ENCODE measurements around the gene NRBP1.
A peak's percentile ranks its signal among the peaks of the same experiment; 100 is the strongest.

The NRBP1 gene

DNA sequence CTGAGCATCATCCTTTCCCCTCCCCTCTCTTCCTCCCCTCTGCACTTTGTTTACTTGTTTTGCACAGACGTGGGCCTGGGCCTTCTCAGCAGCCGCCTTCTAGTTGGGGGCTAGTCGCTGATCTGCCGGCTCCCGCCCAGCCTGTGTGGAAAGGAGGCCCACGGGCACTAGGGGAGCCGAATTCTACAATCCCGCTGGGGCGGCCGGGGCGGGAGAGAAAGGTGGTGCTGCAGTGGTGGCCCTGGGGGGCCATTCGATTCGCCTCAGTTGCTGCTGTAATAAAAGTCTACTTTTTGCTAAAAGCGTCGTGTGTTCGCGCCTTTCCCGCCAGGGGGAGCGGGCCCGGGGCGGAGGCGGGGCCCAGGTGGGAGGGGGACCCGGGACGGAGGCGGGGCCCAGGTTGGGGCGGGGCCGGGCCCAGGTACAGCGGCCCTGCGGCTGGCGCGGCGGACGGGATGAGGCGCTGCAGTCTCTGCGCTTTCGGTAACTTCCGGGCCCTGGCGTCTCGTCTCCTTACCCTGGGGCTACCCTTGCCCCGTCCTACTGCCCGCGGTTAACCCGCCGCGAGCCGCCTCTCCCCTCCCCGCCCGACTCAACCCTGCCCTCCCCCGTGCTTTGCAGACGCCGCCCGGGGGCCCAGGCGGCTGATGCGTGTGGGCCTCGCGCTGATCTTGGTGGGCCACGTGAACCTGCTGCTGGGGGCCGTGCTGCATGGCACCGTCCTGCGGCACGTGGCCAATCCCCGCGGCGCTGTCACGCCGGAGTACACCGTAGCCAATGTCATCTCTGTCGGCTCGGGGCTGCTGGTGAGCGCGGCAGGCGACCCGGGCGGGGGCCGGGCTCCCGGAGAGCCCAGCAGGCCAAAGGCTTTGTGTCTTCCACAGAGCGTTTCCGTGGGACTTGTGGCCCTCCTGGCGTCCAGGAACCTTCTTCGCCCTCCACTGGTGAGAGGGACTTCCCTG lies 13.8 kb downstream of the NRBP1 start, which contains the start of gene KRTCAP3:
Gene KRTCAP3, plus strand, starts transcription at position 424 of the 962 bp plus-strand sequence. Its CDS starts 32 bp downstream, at position 456.
- H3K9ac ChIP-seq (ENCODE audit: low read depth, low read length), result peak within 1 kb of the TSS; percentile 80
- no peaks in the 10 kb centered on the region for H3K9me3 ChIP-seq (ENCODE audit: control insufficient read depth, insufficient read depth, low read length)
- peaks cover 4% of the 10 kb centered on the region for H3K36me3 ChIP-seq (ENCODE audit: insufficient read depth, low read length)
- H3K4me1 ChIP-seq (ENCODE audit: insufficient read depth, low read length), result peaks cover 4% of the 10 kb centered on the region; the same call in 1 of the 2 replicates

DNA sequence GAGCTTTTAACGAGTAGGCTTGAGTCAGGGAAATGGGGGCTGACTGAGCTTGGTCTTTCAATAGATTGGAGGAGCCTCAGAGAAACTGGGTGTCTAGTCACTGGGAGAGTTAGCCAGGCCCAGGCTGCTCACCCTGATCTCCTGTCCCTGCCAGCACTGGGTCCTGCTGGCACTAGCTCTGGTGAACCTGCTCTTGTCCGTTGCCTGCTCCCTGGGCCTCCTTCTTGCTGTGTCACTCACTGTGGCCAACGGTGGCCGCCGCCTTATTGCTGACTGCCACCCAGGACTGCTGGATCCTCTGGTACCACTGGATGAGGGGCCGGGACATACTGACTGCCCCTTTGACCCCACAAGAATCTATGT lies 14.5 kb downstream of the NRBP1 start:
- Histone ChIP-seq H3K9ac (ENCODE audit: low read depth, low read length) (peak overlapping the region; percentile 80), H3K36me3 (ENCODE audit: insufficient read depth, low read length) (peaks cover 3% of the 10 kb centered on the region; the same call in 1 of the 2 replicates), H3K4me1 (ENCODE audit: insufficient read depth, low read length) (peaks cover 4% of the 10 kb centered on the region; the same call in 1 of the 2 replicates), H3K9me3 (ENCODE audit: control insufficient read depth, insufficient read depth, low read length) (no peaks in the 10 kb centered on the region)

DNA sequence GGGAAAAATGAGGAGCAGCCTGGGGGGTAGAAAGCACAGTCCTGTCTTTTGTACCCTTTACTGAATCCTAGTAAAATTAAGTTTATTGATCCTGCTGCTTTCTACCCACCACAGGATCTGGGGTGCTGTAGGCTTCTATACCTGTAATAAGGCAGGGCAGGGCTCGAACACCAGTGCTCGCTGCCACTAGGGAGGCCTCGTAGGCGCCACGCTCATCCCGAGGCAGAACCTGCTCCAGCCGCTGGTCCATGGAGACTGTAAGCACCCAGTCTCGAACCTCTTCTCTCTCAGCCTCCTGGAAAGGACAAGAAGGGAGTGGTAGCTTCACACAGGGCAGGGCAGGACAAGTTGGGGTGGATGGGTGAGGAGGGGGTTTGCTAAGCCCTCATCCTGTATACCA lies 16.7 kb downstream of the NRBP1 start:
- peaks cover 5% of the 10 kb centered on the region for H3K36me3 ChIP-seq (ENCODE audit: insufficient read depth, low read length)
- H3K9ac ChIP-seq (ENCODE audit: low read depth, low read length), result no peak overlapping the region
- H3K9me3 ChIP-seq (ENCODE audit: control insufficient read depth, insufficient read depth, low read length), result no peaks in the 10 kb centered on the region
- H3K4me1 ChIP-seq (ENCODE audit: insufficient read depth, low read length), result peaks cover 4% of the 10 kb centered on the region; the same call in 1 of the 2 replicates

DNA sequence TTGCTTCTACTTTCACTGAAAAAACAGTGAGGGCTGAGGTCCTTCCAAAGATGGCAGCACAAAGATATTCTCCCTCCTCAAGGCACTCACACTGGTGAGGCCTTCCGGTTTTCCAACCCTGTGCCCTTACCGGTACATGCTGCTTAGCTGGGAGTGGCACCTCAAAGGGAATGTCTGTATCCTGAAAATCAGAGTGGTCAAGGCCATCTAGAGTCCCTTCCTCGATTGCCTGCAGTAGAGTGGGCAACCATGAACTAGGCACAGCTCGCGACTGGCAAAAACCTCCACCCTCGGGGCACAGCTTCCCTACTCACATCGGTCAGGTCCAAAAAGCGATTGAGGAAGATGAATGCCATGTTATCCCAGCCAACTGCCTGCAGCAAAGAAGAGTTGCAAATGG lies 17.2 kb downstream of the NRBP1 start:
- H3K36me3 ChIP-seq (ENCODE audit: insufficient read depth, low read length), result peaks cover 5% of the 10 kb centered on the region
- H3K4me1 ChIP-seq (ENCODE audit: insufficient read depth, low read length), result peaks cover 4% of the 10 kb centered on the region; the same call in 1 of the 2 replicates
- H3K9me3 ChIP-seq (ENCODE audit: control insufficient read depth, insufficient read depth, low read length), result no peaks in the 10 kb centered on the region
- no peak overlapping the region for H3K9ac ChIP-seq (ENCODE audit: low read depth, low read length)

DNA sequence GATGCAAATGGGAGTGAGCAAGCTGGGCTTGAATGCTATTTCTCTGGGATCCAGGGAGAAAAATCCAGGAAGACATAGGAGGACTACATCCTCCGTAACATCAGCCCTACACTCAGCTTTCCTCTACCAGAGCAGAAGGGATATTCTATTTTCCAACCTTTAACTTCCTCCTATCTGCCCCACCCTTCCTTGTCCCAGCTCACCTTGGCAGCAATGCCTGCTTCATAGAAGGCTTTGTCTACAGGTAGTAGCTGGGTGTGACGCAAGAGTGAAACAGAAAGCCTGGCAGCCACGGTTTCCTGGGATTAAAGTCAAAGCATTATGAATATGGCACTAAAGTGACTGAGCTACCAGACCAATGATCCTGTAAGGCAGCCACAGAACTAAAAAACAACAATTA lies 17.6 kb downstream of the NRBP1 start:
- Histone ChIP-seq H3K9me3 (ENCODE audit: control insufficient read depth, insufficient read depth, low read length) (no peaks in the 10 kb centered on the region), H3K36me3 (ENCODE audit: insufficient read depth, low read length) (peaks cover 5% of the 10 kb centered on the region), H3K9ac (ENCODE audit: low read depth, low read length) (no peak overlapping the region), H3K4me1 (ENCODE audit: insufficient read depth, low read length) (peaks cover 4% of the 10 kb centered on the region; the same call in 1 of the 2 replicates)

DNA sequence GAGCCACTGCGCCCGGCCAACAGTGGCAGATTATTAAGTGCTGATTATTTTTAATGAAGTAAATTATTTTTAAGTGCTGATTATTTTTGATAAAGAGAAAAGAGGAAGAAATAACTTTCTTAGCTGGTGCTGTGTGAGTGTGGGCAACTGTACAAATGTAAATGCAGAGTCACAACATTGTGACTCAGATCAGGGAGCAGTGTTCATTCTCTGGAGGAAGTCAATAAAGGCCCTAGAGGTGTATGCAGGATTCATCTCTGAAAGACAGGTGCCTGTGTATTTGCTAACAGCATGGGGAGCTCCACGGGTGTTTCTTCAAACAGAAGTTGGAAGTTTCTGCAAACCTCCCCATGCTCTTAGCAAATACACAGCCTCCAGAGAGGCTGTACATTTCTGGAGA lies 19.9 kb downstream of the NRBP1 start:
- no peaks in the 10 kb centered on the region for H3K4me1 ChIP-seq (ENCODE audit: insufficient read depth, low read length)
- H3K9ac ChIP-seq (ENCODE audit: low read depth, low read length), result no peak overlapping the region
- no peaks in the 10 kb centered on the region for H3K9me3 ChIP-seq (ENCODE audit: control insufficient read depth, insufficient read depth, low read length)
- peaks cover 5% of the 10 kb centered on the region for H3K36me3 ChIP-seq (ENCODE audit: insufficient read depth, low read length)

DNA sequence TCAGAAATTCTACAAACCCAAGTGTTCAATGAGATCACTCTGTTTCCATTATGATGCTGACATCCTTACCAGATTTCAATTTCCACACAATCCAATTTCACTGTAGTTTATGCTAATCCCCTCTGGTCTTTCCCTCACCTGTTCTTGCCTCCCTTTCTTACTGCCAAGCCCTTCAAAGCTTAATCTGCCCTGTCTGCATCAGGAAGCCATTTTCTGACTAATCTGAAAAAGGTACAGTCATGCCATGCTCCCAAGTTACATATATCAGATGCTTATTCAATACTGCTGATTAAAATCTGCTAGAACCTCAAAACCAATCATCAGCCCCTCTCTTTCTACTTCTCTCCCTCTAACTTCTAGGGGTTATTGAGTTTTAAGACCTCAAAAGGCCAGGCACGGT lies 22.7 kb downstream of the NRBP1 start:
- Histone ChIP-seq H3K9me3 (ENCODE audit: control insufficient read depth, insufficient read depth, low read length) (no peaks in the 10 kb centered on the region), H3K36me3 (ENCODE audit: insufficient read depth, low read length) (peaks cover 9% of the 10 kb centered on the region), H3K4me1 (ENCODE audit: insufficient read depth, low read length) (no peaks in the 10 kb centered on the region), H3K9ac (ENCODE audit: low read depth, low read length) (no peak overlapping the region)

DNA sequence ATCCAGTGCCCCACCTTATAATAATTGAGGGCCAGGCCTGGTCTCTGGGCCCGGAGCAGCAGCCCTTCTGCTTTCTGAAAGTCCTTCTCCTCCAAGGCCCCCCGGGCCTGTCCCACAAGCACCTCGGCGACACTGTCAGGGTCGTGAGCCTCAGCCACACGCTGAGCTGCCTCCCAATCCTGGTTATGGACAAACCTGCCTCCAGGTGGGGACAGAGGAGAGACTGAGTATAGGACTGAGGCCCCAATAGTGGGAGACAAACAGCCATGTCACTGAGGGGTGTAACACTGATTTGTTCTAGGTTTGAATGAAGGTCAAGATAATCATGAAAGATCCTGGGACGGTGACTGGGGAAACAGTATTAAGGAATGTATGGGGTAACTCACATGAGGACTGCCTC lies 25.5 kb downstream of the NRBP1 start:
- H3K36me3 ChIP-seq (ENCODE audit: insufficient read depth, low read length), result peaks cover 10% of the 10 kb centered on the region
- H3K9ac ChIP-seq (ENCODE audit: low read depth, low read length), result no peak overlapping the region
- no peaks in the 10 kb centered on the region for H3K9me3 ChIP-seq (ENCODE audit: control insufficient read depth, insufficient read depth, low read length)
- no peaks in the 10 kb centered on the region for H3K4me1 ChIP-seq (ENCODE audit: insufficient read depth, low read length)

DNA sequence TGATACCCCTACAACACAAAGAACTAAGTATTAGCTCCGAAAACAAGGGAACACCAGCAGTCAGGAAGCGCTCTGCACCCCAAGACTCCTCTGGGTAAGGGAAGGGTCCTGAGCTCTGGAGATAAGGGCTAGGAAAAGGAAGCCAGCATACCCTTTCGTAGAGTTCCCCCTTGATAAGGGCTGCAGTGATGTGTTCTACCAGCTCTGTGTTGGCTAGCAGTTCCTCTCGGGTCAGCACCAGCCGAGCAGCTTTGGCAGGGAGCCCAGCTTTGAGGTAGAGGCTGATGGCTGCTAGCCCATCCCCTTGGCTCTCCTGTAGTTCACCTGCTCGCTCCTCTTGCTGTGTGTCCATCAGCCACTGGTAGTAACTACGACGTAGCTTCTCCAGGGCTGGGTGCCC lies 32.7 kb downstream of the NRBP1 start:
- H3K36me3 ChIP-seq (ENCODE audit: insufficient read depth, low read length), result peaks cover 5% of the 10 kb centered on the region
- no peaks in the 10 kb centered on the region for H3K9me3 ChIP-seq (ENCODE audit: control insufficient read depth, insufficient read depth, low read length)
- peaks cover 10% of the 10 kb centered on the region; the same call in 1 of the 2 replicates for H3K4me1 ChIP-seq (ENCODE audit: insufficient read depth, low read length)
- no peak overlapping the region; the same call in 1 of the 2 replicates for H3K9ac ChIP-seq (ENCODE audit: low read depth, low read length)

DNA sequence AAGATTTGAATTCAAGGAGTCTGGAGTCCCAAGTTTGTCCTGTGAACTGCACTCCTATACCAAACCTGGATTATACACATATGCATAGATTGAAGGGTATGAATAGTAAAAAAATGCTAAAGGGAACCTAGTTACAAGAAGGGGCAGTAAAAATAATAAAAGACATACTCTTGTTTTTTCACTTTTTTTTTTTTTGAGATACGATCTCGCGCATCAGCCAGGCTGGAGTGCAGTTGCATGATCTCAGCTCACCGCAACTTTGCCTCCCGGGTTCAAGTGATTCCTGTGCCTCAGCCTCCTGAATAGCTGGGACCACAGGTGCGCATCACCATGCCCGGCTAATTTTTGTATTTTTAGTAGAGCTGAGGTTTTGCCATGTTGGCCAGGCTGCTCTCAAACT lies 36.0 kb downstream of the NRBP1 start:
- H3K9me3 ChIP-seq (ENCODE audit: control insufficient read depth, insufficient read depth, low read length), result no peaks in the 10 kb centered on the region
- peaks cover 8% of the 10 kb centered on the region; the same call in 1 of the 2 replicates for H3K4me1 ChIP-seq (ENCODE audit: insufficient read depth, low read length)
- no peak overlapping the region for H3K9ac ChIP-seq (ENCODE audit: low read depth, low read length)
- H3K36me3 ChIP-seq (ENCODE audit: insufficient read depth, low read length), result no peaks in the 10 kb centered on the region; the same call in none of the 2 replicates

DNA sequence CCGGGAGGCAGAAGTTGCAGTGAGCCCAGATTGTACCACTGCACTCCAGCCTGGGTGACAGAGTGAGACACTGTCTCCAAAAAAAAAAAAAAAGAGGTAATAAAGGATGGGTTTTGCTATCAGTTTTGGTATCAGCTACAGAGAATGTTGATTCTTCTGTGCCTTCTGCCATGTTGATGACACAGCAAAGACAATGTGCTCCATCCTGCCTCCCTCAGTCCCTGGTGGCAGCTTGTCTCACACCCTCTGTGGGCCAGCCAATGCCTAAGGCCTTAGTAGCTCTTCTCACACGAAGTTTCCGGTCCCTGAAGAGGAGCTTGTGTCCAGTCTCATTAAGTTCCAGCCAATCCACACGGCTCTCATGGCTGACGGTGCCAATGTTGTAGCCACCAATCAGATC lies 43.5 kb downstream of the NRBP1 start:
- Histone ChIP-seq H3K9me3 (ENCODE audit: control insufficient read depth, insufficient read depth, low read length) (no peaks in the 10 kb centered on the region), H3K9ac (ENCODE audit: low read depth, low read length) (no peak overlapping the region), H3K4me1 (ENCODE audit: insufficient read depth, low read length) (no peaks in the 10 kb centered on the region), H3K36me3 (ENCODE audit: insufficient read depth, low read length) (no peaks in the 10 kb centered on the region; the same call in 1 of the 2 replicates)

DNA sequence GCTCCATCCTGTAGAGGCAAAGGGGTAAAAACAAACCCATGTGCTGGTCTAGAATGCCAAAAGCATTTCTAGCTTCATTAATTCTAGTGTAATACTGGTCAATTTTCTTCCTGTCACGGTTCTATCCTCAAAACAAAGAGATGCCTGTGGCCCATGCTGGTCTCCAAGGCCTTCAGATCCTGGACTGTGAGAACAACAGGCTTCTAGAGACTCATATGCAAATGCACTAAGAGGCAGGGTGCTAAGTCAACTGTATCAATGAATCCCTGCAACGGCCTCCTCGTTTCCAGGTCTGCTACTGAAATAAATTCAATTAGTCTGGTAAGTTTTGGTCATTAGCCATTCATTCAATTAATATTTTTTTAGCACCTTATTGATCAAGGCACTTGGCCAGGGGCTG lies 57.1 kb downstream of the NRBP1 start:
- no peak overlapping the region for H3K9ac ChIP-seq (ENCODE audit: low read depth, low read length)
- no peaks in the 10 kb centered on the region for H3K9me3 ChIP-seq (ENCODE audit: control insufficient read depth, insufficient read depth, low read length)
- no peaks in the 10 kb centered on the region for H3K4me1 ChIP-seq (ENCODE audit: insufficient read depth, low read length)
- H3K36me3 ChIP-seq (ENCODE audit: insufficient read depth, low read length), result peaks cover 5% of the 10 kb centered on the region; the same call in 1 of the 2 replicates

DNA sequence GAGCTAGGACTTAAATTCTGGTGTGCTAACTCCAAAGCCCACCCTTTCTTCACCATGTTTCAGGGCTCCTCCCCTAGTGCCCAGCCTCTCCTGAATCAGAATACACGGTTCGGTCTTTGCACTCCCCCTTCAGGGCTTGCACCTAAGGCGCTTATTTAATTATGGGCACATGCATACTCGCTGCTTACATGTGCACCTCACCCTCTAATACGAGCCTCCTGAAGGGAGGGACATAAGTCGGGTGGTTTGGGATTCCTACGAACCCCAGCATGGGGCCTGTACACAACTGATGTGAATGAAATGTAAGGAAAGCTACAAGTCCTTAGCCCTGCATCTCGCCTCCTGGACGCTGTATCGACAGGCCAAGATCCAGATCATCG lies 60.7 kb downstream of the NRBP1 start:
- no peaks in the 10 kb centered on the region for H3K36me3 ChIP-seq (ENCODE audit: insufficient read depth, low read length)
- no peaks in the 10 kb centered on the region for H3K9me3 ChIP-seq (ENCODE audit: control insufficient read depth, insufficient read depth, low read length)
- no peaks in the 10 kb centered on the region for H3K4me1 ChIP-seq (ENCODE audit: insufficient read depth, low read length)
- H3K9ac ChIP-seq (ENCODE audit: low read depth, low read length), result peak overlapping the region; percentile 62; the same call in 1 of the 2 replicates

DNA sequence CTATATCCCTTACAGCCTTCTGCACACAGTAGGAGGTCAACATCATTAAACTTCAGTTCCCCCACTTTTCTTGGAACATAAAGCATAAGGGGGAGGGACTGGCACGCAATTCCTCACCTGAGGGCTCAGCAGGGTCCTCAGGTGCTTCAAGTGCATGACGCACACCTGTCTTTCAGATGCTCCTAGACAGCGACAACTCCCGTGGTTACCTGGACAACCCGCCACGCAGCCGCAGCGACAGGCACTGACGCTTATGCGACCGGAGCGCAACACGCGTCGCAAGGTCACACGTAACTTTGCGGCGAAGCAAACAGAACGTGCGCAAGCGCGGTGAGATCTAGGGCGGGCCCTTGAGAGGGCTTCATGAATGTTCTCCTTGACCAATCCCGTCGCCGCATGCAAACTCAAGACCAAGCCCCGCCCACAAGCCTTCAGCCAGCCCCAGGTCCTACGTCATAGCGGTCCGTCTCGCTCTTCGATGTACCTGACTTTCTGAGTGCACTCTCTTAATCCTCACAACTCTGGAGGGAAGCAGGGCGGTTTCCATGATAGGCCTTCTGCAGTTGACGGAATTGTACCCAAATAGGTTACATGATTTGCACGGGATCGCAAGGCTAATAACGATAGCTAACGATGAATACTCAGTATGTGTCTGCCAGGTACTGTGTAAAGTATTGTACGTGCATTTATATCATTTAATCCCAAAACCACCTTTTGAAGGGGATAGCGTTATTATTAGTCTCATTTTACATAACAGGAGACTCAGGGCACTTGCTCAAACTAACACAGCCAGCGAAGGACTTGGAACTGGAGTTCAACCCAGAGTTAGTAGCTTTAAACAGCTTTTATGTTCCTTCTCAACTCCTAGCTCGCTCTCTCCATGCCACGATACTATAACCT lies 61.3 kb downstream of the NRBP1 start, which contains the start of gene IFT172:
Gene IFT172, minus strand, starts transcription at position 246 of the 900 bp plus-strand sequence. Its CDS starts 90 bp downstream, at position 156.
- Histone ChIP-seq H3K9ac (ENCODE audit: low read depth, low read length) (peak within 1 kb of the TSS; percentile 62; the same call in 1 of the 2 replicates), H3K36me3 (ENCODE audit: insufficient read depth, low read length) (no peaks in the 10 kb centered on the region), H3K9me3 (ENCODE audit: control insufficient read depth, insufficient read depth, low read length) (no peaks in the 10 kb centered on the region), H3K4me1 (ENCODE audit: insufficient read depth, low read length) (no peaks in the 10 kb centered on the region)

Data from ES-I3 (cell line).